ENCODE measurements around the gene AQP6.

DNA sequence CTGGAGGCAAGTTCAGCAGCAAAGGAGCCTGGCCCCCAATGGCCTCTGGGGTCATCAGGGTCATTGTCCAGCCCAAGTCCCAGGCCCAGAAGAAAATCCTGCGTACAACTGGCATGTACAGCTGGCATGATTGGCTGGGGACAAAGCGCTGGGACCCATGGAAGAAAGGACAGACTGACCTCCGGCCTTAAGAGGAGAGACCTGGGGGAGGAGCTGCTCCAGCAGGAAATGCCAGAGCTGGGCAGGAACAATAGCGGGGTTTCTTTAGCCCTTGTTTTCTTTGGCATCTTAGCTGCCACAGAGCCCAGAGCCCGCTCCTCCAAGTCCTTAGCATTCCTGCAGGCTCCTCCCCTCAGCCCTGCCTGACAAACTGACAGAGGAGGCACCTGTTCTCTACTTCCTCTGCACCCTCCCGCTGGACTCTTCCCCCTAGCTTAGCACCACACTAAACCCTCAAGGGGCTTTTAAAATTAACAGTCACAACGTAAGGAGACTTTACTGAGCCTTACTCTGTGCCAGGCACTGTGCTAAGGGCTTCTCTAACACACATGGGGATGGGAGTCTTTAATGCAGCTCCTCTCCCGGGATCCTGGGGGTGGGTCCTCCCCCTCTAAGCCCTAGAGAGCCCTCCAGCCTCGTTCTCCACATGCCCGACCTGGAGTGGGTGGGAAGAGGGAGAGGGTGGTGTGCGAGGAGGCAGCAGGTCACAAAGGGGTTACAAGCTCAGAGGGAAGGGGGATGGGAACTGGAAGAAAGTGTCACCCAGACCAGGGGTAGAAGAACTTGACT lies 12.9 kb upstream of the AQP6 start:
- peak; percentile 2 for TF ChIP-seq EZH2 (IDR thresholded peaks at IDR 0.05; ENCODE audit: insufficient read depth, poor library complexity, severe bottlenecking)
- TF ChIP-seq EZH2phosphoT487 (IDR thresholded peaks at IDR 0.05; ENCODE audit: insufficient read depth, low read depth): no peak

Measured in GM23248 (cell line).